ENCODE data around the gene RAF1.
"Not testable (repeated sequence)": the region's sequence is repeated elsewhere in the genome, so short reads cannot be mapped to it uniquely, and the experiment has no call there.

The RAF1 gene

GRCh38 chr3:12689997-12690711 is 26.2 kb upstream of the RAF1 start:
- Mint-ChIP-seq H3K27ac (no peak overlapping the region), H3K4me3 (no peak overlapping the region), H3K9me3 (ENCODE audit: low read depth) (no peaks in the 10 kb centered on the region), H3K36me3 (no peaks in the 10 kb centered on the region), H3K27me3 (peaks cover 2% of the 10 kb centered on the region), H3K4me1 (ENCODE audit: low read depth) (no peaks in the 10 kb centered on the region)

GRCh38 chr3:12687948-12688347 is 24.0 kb upstream of the RAF1 start:
- H3K4me3 Mint-ChIP-seq, result no peak overlapping the region
- H3K27ac Mint-ChIP-seq, result no peak overlapping the region
- H3K9me3 Mint-ChIP-seq (ENCODE audit: low read depth), result no peaks in the 10 kb centered on the region
- no peaks in the 10 kb centered on the region for H3K4me1 Mint-ChIP-seq (ENCODE audit: low read depth)
- H3K27me3 Mint-ChIP-seq, result peaks cover 2% of the 10 kb centered on the region
- no peaks in the 10 kb centered on the region for H3K36me3 Mint-ChIP-seq

GRCh38 chr3:12686096-12686495 is 22.2 kb upstream of the RAF1 start:
- Mint-ChIP-seq H3K4me3 (no peak overlapping the region), H3K36me3 (no peaks in the 10 kb centered on the region), H3K9me3 (ENCODE audit: low read depth) (no peaks in the 10 kb centered on the region), H3K4me1 (ENCODE audit: low read depth) (no peaks in the 10 kb centered on the region), H3K27ac (no peak overlapping the region), H3K27me3 (peaks cover 2% of the 10 kb centered on the region)

- H3K27me3 Mint-ChIP-seq, result no peaks in the 10 kb centered on the region
- no peaks in the 10 kb centered on the region for H3K4me1 Mint-ChIP-seq (ENCODE audit: low read depth)
- H3K27ac Mint-ChIP-seq, result no peak overlapping the region
- H3K9me3 Mint-ChIP-seq (ENCODE audit: low read depth), result no peaks in the 10 kb centered on the region
- no peak overlapping the region for H3K4me3 Mint-ChIP-seq
- H3K36me3 Mint-ChIP-seq, result no peaks in the 10 kb centered on the region
Observed at GRCh38 chr3:12681943-12682390, 18.1 kb upstream of the RAF1 start.

- H3K36me3 Mint-ChIP-seq, result no peaks in the 10 kb centered on the region
- H3K4me1 Mint-ChIP-seq (ENCODE audit: low read depth), result no peaks in the 10 kb centered on the region
- H3K4me3 Mint-ChIP-seq, result no peak overlapping the region
- no peaks in the 10 kb centered on the region for H3K27me3 Mint-ChIP-seq
- no peaks in the 10 kb centered on the region for H3K9me3 Mint-ChIP-seq (ENCODE audit: low read depth)
- no peak overlapping the region for H3K27ac Mint-ChIP-seq
Observed at GRCh38 chr3:12681089-12681942, 17.4 kb upstream of the RAF1 start.

GRCh38 chr3:12679468-12679867 is 15.6 kb upstream of the RAF1 start:
- Mint-ChIP-seq H3K27me3 (no peaks in the 10 kb centered on the region), H3K27ac (no peak overlapping the region), H3K4me1 (ENCODE audit: low read depth) (no peaks in the 10 kb centered on the region), H3K36me3 (peaks cover 3% of the 10 kb centered on the region), H3K4me3 (no peak overlapping the region), H3K9me3 (ENCODE audit: low read depth) (no peaks in the 10 kb centered on the region)

- H3K9me3 Mint-ChIP-seq (ENCODE audit: low read depth), result no peaks in the 10 kb centered on the region
- no peak overlapping the region for H3K27ac Mint-ChIP-seq
- no peaks in the 10 kb centered on the region for H3K27me3 Mint-ChIP-seq
- H3K4me1 Mint-ChIP-seq (ENCODE audit: low read depth), result no peaks in the 10 kb centered on the region
- H3K36me3 Mint-ChIP-seq, result peaks cover 3% of the 10 kb centered on the region
- no peak overlapping the region for H3K4me3 Mint-ChIP-seq
Observed at GRCh38 chr3:12677616-12678015, 13.7 kb upstream of the RAF1 start.

- Mint-ChIP-seq H3K4me1 (ENCODE audit: low read depth) (no peaks in the 10 kb centered on the region), H3K27me3 (no peaks in the 10 kb centered on the region), H3K27ac (no peak overlapping the region), H3K9me3 (ENCODE audit: low read depth) (no peaks in the 10 kb centered on the region), H3K4me3 (no peak overlapping the region), H3K36me3 (peaks cover 3% of the 10 kb centered on the region)
Observed at GRCh38 chr3:12675115-12675810, 11.3 kb upstream of the RAF1 start.

GRCh38 chr3:12673956-12674736 is 10.2 kb upstream of the RAF1 start:
- H3K9me3 Mint-ChIP-seq (ENCODE audit: low read depth); H3K36me3 Mint-ChIP-seq; H3K4me1 Mint-ChIP-seq (ENCODE audit: low read depth); H3K27me3 Mint-ChIP-seq; H3K4me3 Mint-ChIP-seq; H3K27ac Mint-ChIP-seq: not testable (repeated sequence)

- no peaks in the 10 kb centered on the region for H3K27me3 Mint-ChIP-seq
- no peaks in the 10 kb centered on the region for H3K4me1 Mint-ChIP-seq (ENCODE audit: low read depth)
- H3K27ac Mint-ChIP-seq, result no peak overlapping the region
- no peaks in the 10 kb centered on the region for H3K9me3 Mint-ChIP-seq (ENCODE audit: low read depth)
- no peak overlapping the region for H3K4me3 Mint-ChIP-seq
- peaks cover 3% of the 10 kb centered on the region for H3K36me3 Mint-ChIP-seq
Observed at GRCh38 chr3:12671120-12671450, 7.2 kb upstream of the RAF1 start.

- Mint-ChIP-seq H3K4me3 (no peak overlapping the region), H3K4me1 (ENCODE audit: low read depth) (no peaks in the 10 kb centered on the region), H3K9me3 (ENCODE audit: low read depth) (no peaks in the 10 kb centered on the region), H3K27ac (no peak overlapping the region), H3K27me3 (no peaks in the 10 kb centered on the region), H3K36me3 (peaks cover 3% of the 10 kb centered on the region)
Observed at GRCh38 chr3:12670365-12671119, 6.6 kb upstream of the RAF1 start.

- Mint-ChIP-seq H3K27me3 (no peaks in the 10 kb centered on the region), H3K4me1 (ENCODE audit: low read depth) (peaks cover 35% of the 10 kb centered on the region), H3K4me3 (peak overlapping the region; percentile 96), H3K9me3 (ENCODE audit: low read depth) (no peaks in the 10 kb centered on the region), H3K36me3 (no peaks in the 10 kb centered on the region), H3K27ac (peak overlapping the region; percentile 99)
Observed at GRCh38 chr3:12663401-12663935, 449 bp downstream of the RAF1 start.

GRCh38 chr3:12662593-12663400 is 1.1 kb downstream of the RAF1 start:
- Mint-ChIP-seq H3K9me3 (ENCODE audit: low read depth) (no peaks in the 10 kb centered on the region), H3K27ac (peak overlapping the region; percentile 93), H3K27me3 (no peaks in the 10 kb centered on the region), H3K4me1 (ENCODE audit: low read depth) (peaks cover 39% of the 10 kb centered on the region), H3K36me3 (no peaks in the 10 kb centered on the region), H3K4me3 (peak overlapping the region; percentile 96)

Data from activated naive CD8-positive, alpha-beta T cell (primary cell).